ENCODE measurements around the gene ETDC. TPM values are rescaled to one million over a fixed set of nuclear protein-coding genes. Genes with fewer than 3 reads are reported as not detected.
"Not testable (repeated sequence)": the region's sequence is repeated elsewhere in the genome, so short reads cannot be mapped to it uniquely, and the experiment has no call there.

ETDC gene
- total RNA-seq, result not detected

DNA sequence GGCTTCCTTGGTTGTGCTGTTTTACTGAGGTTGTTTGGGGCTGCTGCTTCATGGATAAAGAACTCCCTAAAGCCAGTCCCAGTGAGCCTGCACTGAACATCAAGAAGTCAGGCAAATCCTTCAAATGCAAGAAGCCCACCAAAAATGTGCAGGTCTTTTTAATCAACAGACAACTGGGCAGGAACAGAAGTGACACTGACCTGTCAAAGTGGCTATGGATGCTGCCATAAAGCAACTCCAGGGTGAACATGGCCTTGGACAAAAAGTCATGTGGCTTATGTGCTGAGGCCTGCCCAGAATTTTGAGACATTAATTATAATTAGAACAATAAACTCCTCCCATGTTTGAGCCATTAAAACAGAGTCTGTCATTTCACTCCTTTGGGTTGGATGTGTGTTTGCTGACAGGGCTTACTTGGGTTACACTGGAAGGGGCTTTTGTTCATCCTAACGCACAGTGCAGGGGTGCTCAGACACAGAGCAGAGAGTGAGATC, at the start of gene ETDC:
TSS of gene ETDC (plus strand) at position 51 of the 494 bp plus-strand sequence. CDS start at position 51, 0 bp downstream.
- Histone ChIP-seq H3K27ac (no peak within 1 kb of the TSS), H3K4me3 (no peak within 1 kb of the TSS), H3K4me1 (no peaks in the 10 kb centered on the region), H3K36me3 (no peaks in the 10 kb centered on the region), H3K27me3 (no peaks in the 10 kb centered on the region), H3K9me3 (no peaks in the 10 kb centered on the region)
- TF ChIP-seq POLR2AphosphoS5 (IDR thresholded peaks at IDR 0.05) (no peak), POLR2A (IDR thresholded peaks at IDR 0.05) (no peak), EP300 (IDR thresholded peaks at IDR 0.05) (no peak)
- TF ChIP-seq, protein P1, sequence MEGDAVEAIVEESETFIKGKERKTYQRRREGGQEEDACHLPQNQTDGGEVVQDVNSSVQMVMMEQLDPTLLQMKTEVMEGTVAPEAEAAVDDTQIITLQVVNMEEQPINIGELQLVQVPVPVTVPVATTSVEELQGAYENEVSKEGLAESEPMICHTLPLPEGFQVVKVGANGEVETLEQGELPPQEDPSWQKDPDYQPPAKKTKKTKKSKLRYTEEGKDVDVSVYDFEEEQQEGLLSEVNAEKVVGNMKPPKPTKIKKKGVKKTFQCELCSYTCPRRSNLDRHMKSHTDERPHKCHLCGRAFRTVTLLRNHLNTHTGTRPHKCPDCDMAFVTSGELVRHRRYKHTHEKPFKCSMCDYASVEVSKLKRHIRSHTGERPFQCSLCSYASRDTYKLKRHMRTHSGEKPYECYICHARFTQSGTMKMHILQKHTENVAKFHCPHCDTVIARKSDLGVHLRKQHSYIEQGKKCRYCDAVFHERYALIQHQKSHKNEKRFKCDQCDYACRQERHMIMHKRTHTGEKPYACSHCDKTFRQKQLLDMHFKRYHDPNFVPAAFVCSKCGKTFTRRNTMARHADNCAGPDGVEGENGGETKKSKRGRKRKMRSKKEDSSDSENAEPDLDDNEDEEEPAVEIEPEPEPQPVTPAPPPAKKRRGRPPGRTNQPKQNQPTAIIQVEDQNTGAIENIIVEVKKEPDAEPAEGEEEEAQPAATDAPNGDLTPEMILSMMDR (IDR thresholded peaks at IDR 0.05), result no peak
- 83% methylated on average over 1 of the region's 1 CpG for WGBS
- no peak for DNase-seq (ENCODE audit: low spot score in 2 of 2)

DNA sequence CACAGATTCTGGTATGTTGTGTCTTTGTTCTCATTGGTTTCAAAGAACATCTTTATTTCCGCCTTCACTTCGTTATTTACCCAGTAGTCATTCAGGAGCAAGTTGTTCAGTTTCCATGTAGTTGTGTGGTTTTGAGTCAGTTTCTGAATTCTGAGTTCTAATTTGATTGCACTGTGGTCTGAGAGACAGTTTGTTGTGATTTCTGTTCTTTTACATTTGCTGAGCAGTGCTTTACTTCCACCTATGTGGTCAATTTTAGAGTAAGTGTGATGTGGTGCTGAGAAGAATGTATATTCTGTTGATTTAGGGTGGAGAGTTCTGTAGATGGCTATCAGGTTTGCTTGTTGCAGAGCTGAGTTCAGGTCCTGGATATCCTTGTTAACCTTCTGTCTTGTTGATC, 48.3 kb upstream of the ETDC start:
- 84% methylated on average over 2 of the region's 2 CpGs for WGBS
- DNase-seq (ENCODE audit: low spot score in 2 of 2); H3K27ac ChIP-seq; H3K36me3 ChIP-seq; H3K4me1 ChIP-seq; H3K27me3 ChIP-seq; H3K4me3 ChIP-seq; H3K9me3 ChIP-seq: not testable (repeated sequence)

DNA sequence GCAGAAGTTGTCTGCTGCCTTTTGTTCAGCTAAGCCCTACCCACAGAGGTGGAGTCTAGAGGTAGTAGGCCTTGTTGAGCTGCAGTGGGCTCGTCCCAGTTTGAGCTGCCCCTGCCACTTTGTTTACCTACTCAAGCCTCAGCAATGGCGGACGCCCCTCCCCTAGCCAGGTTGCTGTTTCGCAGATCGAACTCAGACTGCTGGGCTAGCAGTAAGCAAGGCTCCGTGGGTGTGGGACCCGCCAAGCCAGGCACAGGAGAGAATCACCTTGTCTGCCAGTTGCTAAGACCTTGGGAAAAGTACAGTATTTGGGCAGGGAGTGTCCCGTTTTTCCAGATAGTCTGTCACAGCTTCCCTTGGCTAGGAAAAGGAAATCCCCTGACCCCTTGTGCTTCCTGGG, 45.9 kb upstream of the ETDC start:
- not testable (repeated sequence) for H3K4me3 ChIP-seq; DNase-seq (ENCODE audit: low spot score in 2 of 2); H3K27me3 ChIP-seq; H3K36me3 ChIP-seq; H3K27ac ChIP-seq; H3K4me1 ChIP-seq; H3K9me3 ChIP-seq
- WGBS, result 92% methylated on average over 6 of the region's 8 CpGs

DNA sequence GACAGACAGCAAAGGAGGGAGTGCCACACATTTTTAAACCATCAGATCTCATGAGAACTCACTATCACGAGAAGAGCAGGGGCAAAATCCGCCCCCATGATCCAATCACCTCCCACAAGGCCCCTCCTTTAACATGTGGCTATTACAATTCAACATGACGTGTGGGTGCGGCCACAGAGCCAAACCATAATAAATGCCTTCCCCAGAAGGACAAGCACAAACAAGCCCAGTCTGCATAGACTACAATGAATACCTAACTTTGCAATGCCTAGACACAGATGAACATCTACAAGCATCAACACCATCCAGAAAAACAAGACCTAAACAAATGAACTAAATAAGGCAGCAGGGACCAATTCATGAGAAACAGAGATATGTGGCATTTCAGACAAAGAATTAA, 45.1 kb upstream of the ETDC start:
- WGBS, result 68% methylated on average over 4 of the region's 4 CpGs
- H3K9me3 ChIP-seq, result no peaks in the 10 kb centered on the region

DNA sequence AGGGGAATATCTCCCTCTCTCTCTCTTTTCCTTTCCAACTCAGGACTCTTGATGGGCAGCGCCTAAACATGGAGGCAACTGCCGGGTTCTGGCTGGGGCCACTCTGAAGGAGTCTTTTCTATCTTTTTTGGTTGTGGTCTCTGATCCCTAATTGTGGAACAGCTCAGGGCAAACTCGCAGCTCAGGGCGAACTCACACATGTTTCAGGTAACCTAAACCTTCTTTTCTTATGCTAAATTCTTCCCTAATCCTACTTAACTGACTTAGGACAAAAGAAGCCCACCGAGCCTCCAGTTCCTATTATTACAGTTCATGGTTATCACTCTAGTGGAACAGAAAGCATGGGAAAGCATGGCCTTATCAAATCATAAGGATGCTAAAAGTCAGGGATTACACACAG, 36.1 kb upstream of the ETDC start:
- Histone ChIP-seq H3K27me3 (no peaks in the 10 kb centered on the region), H3K27ac (no peak overlapping the region), H3K9me3 (no peaks in the 10 kb centered on the region), H3K36me3 (no peaks in the 10 kb centered on the region), H3K4me1 (no peaks in the 10 kb centered on the region), H3K4me3 (no peak overlapping the region)
- no peak for DNase-seq (ENCODE audit: low spot score in 2 of 2)
- 81% methylated on average over 5 of the region's 5 CpGs for WGBS
- TF ChIP-seq EP300 (IDR thresholded peaks at IDR 0.05), result no peak
- TF ChIP-seq, protein P1 (IDR thresholded peaks at IDR 0.05), result no peak
- TF ChIP-seq POLR2AphosphoS5 (IDR thresholded peaks at IDR 0.05), result no peak
- TF ChIP-seq POLR2A (IDR thresholded peaks at IDR 0.05), result no peak

More for the DNA sequence above, 45.1 kb upstream of the ETDC start:
- H3K36me3 ChIP-seq, result no peaks in the 10 kb centered on the region
- no peak overlapping the region for H3K27ac ChIP-seq
- no peaks in the 10 kb centered on the region for H3K4me1 ChIP-seq
- DNase-seq (ENCODE audit: low spot score in 2 of 2), result no peak
- TF ChIP-seq EP300 (IDR thresholded peaks at IDR 0.05) (no peak), POLR2A (IDR thresholded peaks at IDR 0.05) (no peak), POLR2AphosphoS5 (IDR thresholded peaks at IDR 0.05) (no peak)
- TF ChIP-seq, protein P1 (IDR thresholded peaks at IDR 0.05), result no peak
- H3K27me3 ChIP-seq, result no peaks in the 10 kb centered on the region
- no peak overlapping the region for H3K4me3 ChIP-seq

DNA sequence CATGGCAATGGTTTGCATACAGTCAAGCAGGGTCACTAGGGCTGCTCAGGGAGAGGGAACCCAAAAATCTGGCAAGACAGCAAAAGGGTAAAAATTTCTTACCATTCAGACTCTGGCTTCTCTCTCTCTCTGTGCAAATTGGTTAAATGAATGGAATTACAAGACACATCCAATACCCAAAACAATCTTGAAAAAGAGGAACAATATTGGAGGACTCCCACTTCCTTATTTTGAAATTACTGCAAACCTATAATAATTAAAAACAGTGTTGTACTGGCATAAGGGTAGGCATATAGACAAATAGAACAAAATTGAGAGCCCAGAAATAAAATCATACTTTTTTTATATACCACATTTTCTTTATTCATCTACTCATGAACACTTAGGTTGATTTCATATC, 33.3 kb upstream of the ETDC start:
- Histone ChIP-seq H3K4me3 (no peak overlapping the region), H3K27me3 (no peaks in the 10 kb centered on the region), H3K27ac (no peak overlapping the region), H3K4me1 (no peaks in the 10 kb centered on the region), H3K36me3 (no peaks in the 10 kb centered on the region), H3K9me3 (peaks cover 3% of the 10 kb centered on the region)
- DNase-seq (ENCODE audit: low spot score in 2 of 2), result no peak
- TF ChIP-seq EP300 (IDR thresholded peaks at IDR 0.05) (no peak), POLR2AphosphoS5 (IDR thresholded peaks at IDR 0.05) (no peak), POLR2A (IDR thresholded peaks at IDR 0.05) (no peak)
- TF ChIP-seq, protein P1 (IDR thresholded peaks at IDR 0.05), result no peak

All from suprapubic skin (tissue), 4 donors.